ENCODE measurements around the gene SCG5.
A peak's percentile ranks its signal among the peaks of the same experiment; 100 is the strongest.
"Not testable (repeated sequence)": the region's sequence is repeated elsewhere in the genome, so short reads cannot be mapped to it uniquely, and the experiment has no call there.

The SCG5 gene

DNA sequence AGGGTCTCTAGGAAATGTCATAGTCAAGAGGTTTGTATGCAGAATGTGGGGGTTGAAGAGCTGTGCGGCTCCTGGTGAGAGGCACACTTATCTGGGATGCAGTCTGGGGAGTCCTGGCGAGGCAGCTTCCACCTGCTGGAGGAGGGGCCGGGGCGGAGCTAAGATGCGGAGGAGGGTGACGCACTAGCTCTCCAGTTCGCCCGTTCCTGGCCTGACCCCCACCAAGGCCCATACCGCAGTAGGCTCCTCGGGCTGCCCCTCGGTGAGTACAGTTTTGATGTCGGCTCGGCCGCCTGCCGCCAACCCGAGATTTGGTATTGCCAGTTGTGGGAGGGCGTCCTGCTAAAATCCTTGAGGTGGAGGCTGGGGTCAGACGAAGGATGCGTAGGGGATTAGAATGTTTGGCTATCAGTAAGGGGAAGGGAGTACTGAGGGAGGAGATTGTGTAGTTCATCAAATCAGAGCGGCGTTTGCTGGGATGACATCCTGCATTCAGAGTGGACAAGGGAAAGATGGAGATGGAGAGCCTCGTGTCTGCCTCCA, at the start of gene SCG5:
TSS of gene SCG5 (plus strand) at position 194 of the 543 bp plus-strand sequence. CDS start 1,883 bp downstream, outside the sequence.
- DNase-seq: no peak

DNA sequence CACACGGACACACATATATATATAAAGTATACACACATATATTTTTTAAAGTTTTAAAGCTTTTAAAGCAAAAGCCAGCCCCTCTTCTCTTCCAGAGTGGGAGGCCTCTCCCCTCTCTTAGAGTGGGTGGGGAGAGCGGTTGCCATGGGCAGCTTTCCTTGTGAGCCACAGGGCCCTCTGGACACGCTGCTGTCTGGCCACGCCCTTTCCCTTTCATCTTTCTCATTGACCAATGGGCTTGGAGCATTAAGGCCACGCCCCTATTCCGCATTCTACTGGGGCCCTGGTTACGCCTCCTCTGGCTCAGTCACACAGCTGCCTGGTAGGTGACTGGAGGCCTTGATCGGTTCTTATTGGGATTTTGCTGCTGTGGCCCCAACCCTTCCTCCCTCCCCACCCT, 48.4 kb upstream of the SCG5 start, which contains the start of gene GOLGA8N:
TSS of gene GOLGA8N (plus strand) at position 306 of the 400 bp plus-strand sequence.
- DNase-seq: not testable (repeated sequence)

GRCh38 chr15:32609518-32609917, 32.0 kb upstream of the SCG5 start:
- not testable (repeated sequence) for DNase-seq

GRCh38 chr15:32610719-32611118, 30.8 kb upstream of the SCG5 start:
- peak in 1 of 2 donors; percentile 39 for DNase-seq

GRCh38 chr15:32614712-32615050, 26.8 kb upstream of the SCG5 start:
- not testable (repeated sequence) for DNase-seq

DNA sequence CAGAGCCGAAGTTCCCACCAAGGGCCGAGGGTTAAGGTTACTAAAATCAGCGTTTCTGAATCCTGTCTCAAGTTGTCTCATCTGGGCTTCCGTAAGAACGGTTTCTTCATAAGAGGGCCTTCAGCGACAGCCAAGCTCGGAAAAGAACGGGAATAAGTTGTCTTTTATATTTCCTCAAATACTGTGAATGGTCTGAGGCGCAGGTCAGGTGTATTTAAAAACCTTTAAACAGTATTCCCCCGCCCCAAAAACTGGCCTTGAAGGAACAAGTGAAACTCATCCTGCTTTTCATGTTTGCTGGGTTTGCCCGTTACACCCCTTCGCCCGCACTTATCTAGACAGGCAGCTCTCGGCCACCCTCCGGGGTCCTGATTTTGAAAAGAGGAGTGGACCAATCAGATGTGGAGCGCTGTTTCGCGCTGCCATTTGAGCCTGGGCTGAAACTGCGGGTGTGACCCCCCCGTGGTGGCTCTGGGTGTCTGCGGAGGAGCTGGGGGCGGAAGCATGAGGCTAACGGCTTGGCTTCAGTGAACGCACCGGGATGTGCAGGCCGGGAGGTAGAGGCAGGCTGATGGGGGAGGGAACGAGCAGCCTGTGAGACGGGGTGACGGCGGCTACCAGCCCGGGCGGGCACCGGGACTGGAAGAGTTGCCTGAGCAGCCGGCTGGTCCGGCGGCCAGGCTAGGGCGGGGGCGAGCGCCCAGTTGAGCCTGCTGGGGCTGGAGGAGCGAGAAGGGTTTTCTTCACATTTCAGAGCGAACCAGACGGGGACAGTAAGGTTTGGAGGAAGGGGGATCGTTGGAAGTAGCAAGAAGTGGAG, 26.2 kb upstream of the SCG5 start, which contains the start of gene ARHGAP11A:
TSS of gene ARHGAP11A (plus strand) at position 454 of the 820 bp plus-strand sequence. CDS start 708 bp downstream, outside the sequence.
- DNase-seq: peak; percentile 85 to 88

- DNase-seq: not testable (repeated sequence)
Measured at GRCh38 chr15:32615871-32616426, 25.6 kb upstream of the SCG5 start.

DNA sequence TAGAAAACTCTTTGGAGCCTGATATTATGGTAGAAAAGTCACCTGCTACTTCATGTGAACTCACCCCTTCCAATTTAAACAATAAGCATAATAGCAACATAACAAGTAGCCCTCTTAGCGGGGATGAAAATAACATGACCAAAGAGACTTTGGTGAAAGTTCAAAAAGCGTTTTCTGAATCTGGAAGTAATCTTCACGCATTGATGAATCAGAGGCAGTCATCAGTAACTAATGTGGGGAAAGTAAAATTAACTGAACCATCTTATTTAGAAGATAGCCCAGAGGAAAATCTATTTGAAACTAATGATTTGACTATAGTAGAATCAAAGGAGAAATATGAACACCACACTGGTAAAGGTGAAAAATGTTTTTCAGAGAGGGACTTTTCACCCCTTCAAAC, 5.1 kb upstream of the SCG5 start:
- DNase-seq: no peak

DNA sequence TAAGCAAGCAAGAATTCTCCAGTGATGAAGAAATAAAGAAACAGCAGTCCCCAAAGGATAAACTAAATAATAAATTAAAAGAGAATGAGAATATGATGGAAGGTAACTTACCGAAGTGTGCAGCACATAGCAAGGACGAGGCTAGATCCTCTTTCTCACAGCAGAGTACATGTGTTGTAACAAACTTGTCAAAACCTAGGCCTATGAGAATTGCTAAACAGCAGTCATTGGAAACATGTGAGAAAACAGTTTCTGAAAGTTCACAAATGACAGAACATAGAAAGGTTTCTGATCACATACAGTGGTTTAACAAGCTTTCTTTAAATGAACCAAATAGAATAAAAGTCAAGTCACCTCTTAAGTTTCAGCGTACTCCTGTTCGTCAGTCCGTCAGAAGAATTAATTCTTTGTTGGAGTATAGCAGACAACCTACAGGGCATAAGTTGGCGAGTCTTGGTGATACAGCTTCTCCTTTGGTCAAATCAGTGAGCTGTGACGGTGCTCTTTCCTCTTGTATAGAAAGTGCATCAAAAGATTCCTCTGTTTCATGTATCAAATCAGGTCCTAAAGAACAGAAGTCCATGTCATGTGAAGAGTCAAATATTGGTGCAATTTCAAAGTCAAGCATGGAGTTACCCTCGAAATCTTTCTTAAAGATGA, 4.5 kb upstream of the SCG5 start:
- DNase-seq: no peak

- no peak for DNase-seq
Measured at GRCh38 chr15:32637704-32638103, 3.8 kb upstream of the SCG5 start.

DNA sequence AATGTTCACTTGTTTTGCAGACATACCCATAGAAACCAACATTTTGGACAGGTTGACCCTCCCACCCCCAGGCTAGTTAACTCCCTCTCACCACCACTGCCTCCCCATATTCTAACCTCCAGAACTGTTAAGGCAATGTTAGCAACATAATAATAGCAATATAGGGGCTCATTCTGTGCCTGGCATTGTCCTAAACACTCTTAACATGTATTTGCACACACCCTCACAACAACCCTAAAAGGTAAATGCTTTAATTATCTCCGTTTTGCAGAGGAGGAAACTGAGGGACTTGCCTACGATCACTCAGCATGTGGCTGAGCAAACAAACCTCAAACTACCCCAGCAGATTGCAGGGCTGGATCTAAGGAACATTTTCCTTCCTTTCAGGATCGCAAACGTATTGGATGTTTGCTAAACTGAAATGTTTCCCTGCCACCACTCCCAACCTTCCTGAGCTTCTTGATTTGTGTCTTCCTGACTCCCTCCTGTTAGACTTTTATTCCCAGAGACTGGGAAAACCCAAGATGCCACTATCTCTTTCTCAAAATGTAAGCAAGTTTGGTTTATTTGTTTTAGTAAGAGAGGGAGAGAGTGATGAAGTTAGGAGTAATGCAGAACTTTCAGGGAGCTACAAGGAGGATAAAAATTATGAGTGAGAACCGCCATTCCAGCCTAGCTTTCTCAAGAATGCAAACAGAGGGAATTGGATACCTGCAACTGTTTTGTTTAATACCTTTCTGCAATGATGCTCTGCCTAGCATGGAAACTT, 1.3 kb downstream of the SCG5 start:
- no peak for DNase-seq

GRCh38 chr15:32643907-32644445, 2.5 kb downstream of the SCG5 start:
- DNase-seq: no peak

- no peak for DNase-seq
Measured at GRCh38 chr15:32646291-32646690, 4.8 kb downstream of the SCG5 start.

GRCh38 chr15:32649342-32649741, 7.8 kb downstream of the SCG5 start:
- no peak for DNase-seq

DNA sequence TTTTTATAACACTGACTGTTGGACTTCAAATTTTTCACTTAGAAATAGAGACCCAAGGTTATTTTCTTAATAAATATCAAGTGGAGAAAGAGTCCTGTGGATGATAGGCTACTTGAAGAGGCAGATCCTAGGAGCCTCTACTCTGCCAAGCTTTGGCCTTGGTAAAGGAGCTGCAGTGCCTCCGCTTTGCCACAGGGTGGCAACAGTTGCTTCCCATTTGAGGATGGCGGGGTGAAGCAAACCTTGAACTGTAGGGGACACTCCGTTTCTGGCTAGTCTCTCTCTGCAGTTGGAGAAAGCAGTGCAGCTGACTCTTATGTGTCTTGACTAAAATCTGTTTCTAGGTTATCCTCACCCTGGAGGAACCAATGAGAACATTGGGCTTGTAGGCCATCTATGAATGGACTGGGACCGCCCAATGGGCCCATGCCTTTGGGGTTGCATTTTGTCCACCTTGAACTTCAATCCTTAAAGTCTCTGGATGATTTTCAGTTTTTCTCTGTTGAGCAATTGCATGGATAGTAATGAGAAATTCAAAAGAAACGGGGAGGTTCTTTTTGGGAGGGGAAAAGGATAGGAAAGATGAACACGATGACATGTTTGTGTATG, 9.8 kb downstream of the SCG5 start:
- peak; percentile 43 to 54 for DNase-seq

GRCh38 chr15:32652178-32652577, 10.7 kb downstream of the SCG5 start:
- DNase-seq: no peak

GRCh38 chr15:32656091-32656490, 14.6 kb downstream of the SCG5 start:
- DNase-seq: no peak

GRCh38 chr15:32656496-32656895, 15.0 kb downstream of the SCG5 start:
- DNase-seq: no peak

DNA sequence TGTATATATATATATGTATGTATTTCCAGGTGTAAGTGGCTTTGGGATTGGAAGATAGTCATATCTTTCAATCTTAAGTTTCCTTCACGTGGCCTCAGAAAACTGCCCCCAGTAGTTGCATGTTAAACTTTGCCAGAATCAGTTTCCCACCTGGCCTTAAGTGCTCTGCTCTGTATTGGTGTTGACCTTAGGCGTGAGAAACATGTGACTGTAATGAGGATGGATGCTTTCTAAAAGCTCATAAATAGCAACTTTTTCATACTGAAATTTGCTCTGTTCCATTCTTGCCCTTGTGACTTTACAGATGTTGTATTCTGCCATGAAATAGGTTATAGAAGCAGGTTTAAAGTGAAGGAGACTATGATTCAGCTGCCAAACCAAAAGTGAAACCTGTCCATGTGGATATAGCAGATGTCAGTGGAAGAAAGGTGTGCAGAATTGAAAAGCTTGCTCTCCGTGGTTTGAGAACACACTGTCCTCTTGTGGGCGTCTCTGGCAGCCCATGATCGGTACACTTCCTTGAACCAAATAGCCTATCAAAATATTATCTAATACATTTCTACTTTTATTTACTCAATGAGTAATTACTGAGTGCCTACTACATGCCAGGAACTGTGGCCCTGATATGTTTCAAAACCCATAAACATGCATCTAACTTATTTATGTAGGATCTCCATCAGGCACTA, 15.8 kb downstream of the SCG5 start:
- DNase-seq: peak in 1 of 2 donors; percentile 30

DNA sequence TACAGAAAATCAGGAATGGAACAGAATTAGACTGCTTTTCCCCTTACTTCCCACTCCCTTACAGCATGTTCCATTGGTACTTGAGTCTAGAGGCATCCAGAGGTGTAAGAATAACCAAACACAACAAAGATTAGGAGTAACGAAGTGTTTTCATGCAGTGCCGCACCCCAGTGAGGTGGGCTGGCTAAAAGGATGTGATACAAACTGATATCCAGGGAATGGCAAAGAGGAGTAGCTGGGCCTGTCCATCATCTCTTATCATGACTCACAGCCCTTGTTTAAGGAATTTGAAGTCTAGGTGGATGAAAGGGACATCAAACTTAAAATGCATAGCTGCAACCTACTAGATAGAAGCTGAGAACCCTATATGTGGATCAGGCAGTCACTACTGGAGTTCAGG, 16.4 kb downstream of the SCG5 start:
- no peak for DNase-seq

All from CD4-positive, alpha-beta T cell treated with Interleukin-1 beta for 1 hour (primary cell).